NOMO-1 treated with dmso at 0.1 percent for 144 hours (cell line): Measurements from ENCODE around the gene ARAP1.

Experiments
- DNase-seq: peaks from one replicate; lab custom pipeline; 2025; ENCODE audit not compliant: unreplicated experiment; lab: John Stamatoyannopoulos, UW

Gene ARAP1

GRCh38 chr11:72668629-72669347 lies 83.4 kb downstream of the ARAP1 start:
- no peak for DNase-seq

- no peak for DNase-seq
These were observed 86.2 kb downstream of the ARAP1 start for GRCh38 chr11:72665911-72666472.

- DNase-seq, result no peak
These were observed 90.2 kb downstream of the ARAP1 start for GRCh38 chr11:72662036-72662435.

- DNase-seq, result no peak
These were observed 90.7 kb downstream of the ARAP1 start for GRCh38 chr11:72661486-72661885.

GRCh38 chr11:72658989-72659640 lies 93.1 kb downstream of the ARAP1 start:
- DNase-seq, result no peak

GRCh38 chr11:72657411-72658100 lies 94.7 kb downstream of the ARAP1 start:
- no peak for DNase-seq

GRCh38 chr11:72655896-72656464 lies 96.2 kb downstream of the ARAP1 start:
- no peak for DNase-seq

GRCh38 chr11:72655014-72655413 lies 97.2 kb downstream of the ARAP1 start:
- DNase-seq, result no peak

- DNase-seq, result no peak
These were observed 98.6 kb downstream of the ARAP1 start for GRCh38 chr11:72653649-72654048.

- no peak for DNase-seq
These were observed 99.2 kb downstream of the ARAP1 start for GRCh38 chr11:72652873-72653630.

- no peak for DNase-seq
These were observed 100.1 kb downstream of the ARAP1 start for GRCh38 chr11:72652133-72652532.

GRCh38 chr11:72649215-72649976 lies 102.8 kb downstream of the ARAP1 start:
- DNase-seq, result no peak

GRCh38 chr11:72648384-72649136 lies 103.6 kb downstream of the ARAP1 start:
- no peak for DNase-seq

- DNase-seq, result no peak
These were observed 104.3 kb downstream of the ARAP1 start for GRCh38 chr11:72647882-72648281.

- no peak for DNase-seq
These were observed 105.7 kb downstream of the ARAP1 start for GRCh38 chr11:72646472-72646871.

- DNase-seq, result no peak
These were observed 106.2 kb downstream of the ARAP1 start for GRCh38 chr11:72646024-72646423.

GRCh38 chr11:72643547-72643946 lies 108.7 kb downstream of the ARAP1 start:
- no peak for DNase-seq

GRCh38 chr11:72642884-72643522 lies 109.2 kb downstream of the ARAP1 start:
- peak; percentile 8 for DNase-seq
